GM06990 (cell line): ENCODE measurements around the gene ITPRIP.

Experiments
- DNase-seq: peaks from one replicate; pipeline ENCODE4 v3.0.0-alpha.2; 2011; ENCODE audit not compliant: insufficient read length; ENCODE audit errors: extremely low read depth
- H3K27me3 ChIP-seq: replicated peaks from 2 replicates; pipeline ENCODE4 v1.6.0; 2011; ENCODE audit warnings: low read length; ENCODE audit not compliant: control insufficient read depth, insufficient read depth
- H3K36me3 ChIP-seq: 2 replicates; pipeline ENCODE4 v1.5.1; 2011; ENCODE audit warnings: low read length; ENCODE audit not compliant: control insufficient read depth, insufficient read depth
- H3K4me3 ChIP-seq: replicated peaks from 2 replicates; pipeline ENCODE4 v1.5.1; 2011; ENCODE audit warnings: low read depth, mild to moderate bottlenecking, control low read depth, low read length
- TF ChIP-seq, protein P1 (sequence below): IDR thresholded peaks from 2 replicates; pipeline ENCODE4 v1.5.1; 2011; ENCODE audit warnings: low read length, control low read depth, mild to moderate bottlenecking, inconsistent platforms; ENCODE audit not compliant: insufficient read depth, poor library complexity, severe bottlenecking

Gene ITPRIP

DNA sequence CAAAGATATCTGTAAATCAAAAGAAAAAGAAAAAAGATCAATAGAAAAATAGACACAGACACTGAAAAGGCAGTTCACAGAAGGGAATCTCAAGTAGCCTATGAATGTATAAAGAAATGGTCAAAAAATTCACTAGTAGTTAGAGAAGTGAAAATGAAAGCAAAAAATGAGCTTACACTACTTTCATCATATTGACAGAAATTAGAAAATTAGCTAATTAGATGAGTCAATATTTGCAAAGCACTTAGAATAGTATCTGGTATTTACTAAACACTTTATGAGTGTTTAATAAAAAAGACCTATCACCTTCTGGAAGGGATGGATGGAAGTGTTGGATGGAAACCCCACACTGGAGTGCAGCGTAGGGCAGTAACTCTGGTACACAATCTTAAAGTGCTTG lies 13.7 kb upstream of the ITPRIP start:
- TF ChIP-seq, protein P1, sequence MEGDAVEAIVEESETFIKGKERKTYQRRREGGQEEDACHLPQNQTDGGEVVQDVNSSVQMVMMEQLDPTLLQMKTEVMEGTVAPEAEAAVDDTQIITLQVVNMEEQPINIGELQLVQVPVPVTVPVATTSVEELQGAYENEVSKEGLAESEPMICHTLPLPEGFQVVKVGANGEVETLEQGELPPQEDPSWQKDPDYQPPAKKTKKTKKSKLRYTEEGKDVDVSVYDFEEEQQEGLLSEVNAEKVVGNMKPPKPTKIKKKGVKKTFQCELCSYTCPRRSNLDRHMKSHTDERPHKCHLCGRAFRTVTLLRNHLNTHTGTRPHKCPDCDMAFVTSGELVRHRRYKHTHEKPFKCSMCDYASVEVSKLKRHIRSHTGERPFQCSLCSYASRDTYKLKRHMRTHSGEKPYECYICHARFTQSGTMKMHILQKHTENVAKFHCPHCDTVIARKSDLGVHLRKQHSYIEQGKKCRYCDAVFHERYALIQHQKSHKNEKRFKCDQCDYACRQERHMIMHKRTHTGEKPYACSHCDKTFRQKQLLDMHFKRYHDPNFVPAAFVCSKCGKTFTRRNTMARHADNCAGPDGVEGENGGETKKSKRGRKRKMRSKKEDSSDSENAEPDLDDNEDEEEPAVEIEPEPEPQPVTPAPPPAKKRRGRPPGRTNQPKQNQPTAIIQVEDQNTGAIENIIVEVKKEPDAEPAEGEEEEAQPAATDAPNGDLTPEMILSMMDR = no peak
- DNase-seq = no peak
- Histone ChIP-seq H3K27me3 (no peaks in the 10 kb centered on the region), H3K4me3 (0 out of 2 replicates have a peak overlapping the region, but pooled peaks have one; percentile 14), H3K36me3 (no peaks in the 10 kb centered on the region)

DNA sequence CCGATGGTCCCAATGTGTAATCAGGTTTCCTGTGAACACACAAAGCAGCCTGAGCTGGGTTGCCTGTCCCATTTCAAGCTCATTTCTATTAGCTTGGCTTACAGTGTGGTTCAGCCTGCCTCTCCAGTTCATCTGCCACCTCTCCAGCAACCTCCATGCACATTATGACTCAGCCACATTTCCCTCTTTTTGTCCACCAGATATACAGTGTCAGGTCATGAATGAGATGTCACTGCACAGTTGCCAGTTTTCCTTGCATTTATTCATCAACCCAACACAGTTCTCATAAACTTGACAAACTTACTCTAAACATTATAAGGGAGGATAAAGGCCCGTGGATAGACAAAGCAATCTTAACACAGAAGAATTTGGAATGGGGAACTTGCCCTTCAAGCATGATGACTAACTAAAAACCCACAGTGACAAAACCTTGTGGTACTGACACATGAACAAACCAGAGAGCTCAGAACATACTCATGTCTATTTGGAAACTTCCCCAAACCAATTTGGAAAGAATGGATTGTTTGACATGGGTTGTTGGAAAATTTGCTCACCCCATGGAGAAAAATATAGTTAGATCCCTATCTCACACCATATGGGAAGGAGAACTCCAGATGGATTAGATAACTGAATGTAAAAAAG lies 12.9 kb upstream of the ITPRIP start:
- TF ChIP-seq, protein P1 = no peak
- H3K4me3 ChIP-seq = no peak overlapping the region
- no peaks in the 10 kb centered on the region for H3K36me3 ChIP-seq
- no peak for DNase-seq
- H3K27me3 ChIP-seq = no peaks in the 10 kb centered on the region

DNA sequence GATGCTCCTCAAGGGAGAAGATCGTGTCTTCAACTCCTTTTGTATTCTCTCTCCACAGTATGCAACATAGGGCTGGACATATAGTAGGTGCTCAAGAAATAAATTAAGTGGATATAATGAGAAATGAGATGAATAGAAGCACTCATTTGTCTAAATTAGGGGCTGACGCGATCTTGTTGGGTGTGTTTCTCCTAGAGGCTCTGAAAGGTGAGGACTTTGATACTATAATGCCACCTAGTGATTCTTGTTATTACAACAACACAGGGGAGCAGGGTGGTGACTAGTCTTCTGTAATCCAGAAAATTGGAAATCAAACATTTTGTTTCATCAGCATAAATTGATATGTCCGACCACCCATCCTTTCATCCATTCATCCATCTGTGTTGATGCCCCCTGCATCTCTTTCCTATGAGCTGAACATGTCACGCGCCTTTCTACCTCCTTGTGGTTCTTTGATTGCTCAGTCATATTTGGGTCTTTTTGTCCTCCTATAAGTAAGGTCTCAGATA lies 11.9 kb upstream of the ITPRIP start:
- H3K4me3 ChIP-seq = peak overlapping the region; percentile 19; the same call in 1 of the 2 replicates
- TF ChIP-seq, protein P1 = peak; percentile 53
- peak; percentile 33 for DNase-seq

DNA sequence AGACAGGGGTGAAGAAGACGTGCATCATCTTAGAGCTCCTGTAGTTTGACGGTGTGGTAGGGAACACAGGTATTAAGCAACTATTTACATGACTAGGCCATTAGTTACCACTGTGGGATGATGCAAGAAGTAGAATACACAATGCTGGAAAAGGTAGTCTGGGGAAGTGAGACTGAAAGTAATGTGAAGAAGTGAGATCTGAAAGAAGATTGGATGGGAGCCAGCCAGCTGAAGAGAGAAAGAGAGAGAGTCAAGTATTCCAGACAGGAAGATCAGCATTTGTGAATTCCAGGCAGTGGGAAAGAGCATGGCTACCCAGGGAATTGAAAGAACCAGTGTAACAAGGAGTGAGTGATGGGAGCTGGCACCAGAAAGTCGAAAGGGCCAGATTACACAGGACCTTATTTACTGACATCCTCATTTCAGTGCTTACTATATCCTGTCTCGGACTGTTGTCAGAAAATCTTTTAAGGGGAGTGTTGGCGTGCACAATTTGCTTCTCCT lies 11.4 kb upstream of the ITPRIP start:
- TF ChIP-seq, protein P1 = no peak
- Histone ChIP-seq H3K36me3 (no peaks in the 10 kb centered on the region), H3K27me3 (no peaks in the 10 kb centered on the region), H3K4me3 (peak overlapping the region; percentile 19; the same call in 1 of the 2 replicates)
- peak; percentile 41 for DNase-seq

More for the DNA sequence above, 11.9 kb upstream of the ITPRIP start:
- Histone ChIP-seq H3K36me3 (no peaks in the 10 kb centered on the region), H3K27me3 (no peaks in the 10 kb centered on the region)

DNA sequence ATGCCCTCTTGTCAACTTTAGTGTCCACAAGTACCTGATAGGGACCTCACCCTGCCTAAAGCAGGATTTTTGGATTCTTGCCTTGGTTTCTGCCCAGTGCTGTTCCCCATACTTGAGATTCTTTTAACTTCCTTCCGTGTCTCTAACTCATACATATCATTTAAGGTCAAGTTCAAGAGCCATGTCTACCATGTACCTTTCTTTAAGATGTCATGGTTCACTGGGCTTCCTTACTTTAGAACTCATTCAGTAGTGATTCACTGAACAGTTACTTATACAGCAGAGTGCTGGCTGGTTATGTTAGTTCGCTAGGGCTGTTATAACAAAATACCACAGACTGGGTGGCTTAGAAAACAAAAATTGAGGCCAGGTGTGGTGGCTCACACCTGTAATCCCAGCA lies 10.3 kb upstream of the ITPRIP start:
- H3K36me3 ChIP-seq = no peaks in the 10 kb centered on the region
- H3K27me3 ChIP-seq = no peaks in the 10 kb centered on the region
- no peak for DNase-seq
- no peak overlapping the region for H3K4me3 ChIP-seq
- TF ChIP-seq, protein P1 = no peak
